GM12892 (cell line): Measurements from ENCODE around the gene PRR11.

Experiments used
- POLR2A ChIP-seq: IDR thresholded peaks from 2 replicates; pipeline ENCODE4 v1.6.1; 2011; ENCODE audit warnings: low read depth, low read length, control low read depth
- POLR2AphosphoS5 ChIP-seq: IDR thresholded peaks from 2 replicates; pipeline ENCODE4 v1.6.1; 2011; ENCODE audit warnings: low read depth, low read length, control low read depth
- TAF1 ChIP-seq: IDR thresholded peaks from 2 replicates; pipeline ENCODE4 v1.6.1; 2011; ENCODE audit warnings: low read depth, mild to moderate bottlenecking, control low read depth, low read length, borderline replicate concordance

DNA sequence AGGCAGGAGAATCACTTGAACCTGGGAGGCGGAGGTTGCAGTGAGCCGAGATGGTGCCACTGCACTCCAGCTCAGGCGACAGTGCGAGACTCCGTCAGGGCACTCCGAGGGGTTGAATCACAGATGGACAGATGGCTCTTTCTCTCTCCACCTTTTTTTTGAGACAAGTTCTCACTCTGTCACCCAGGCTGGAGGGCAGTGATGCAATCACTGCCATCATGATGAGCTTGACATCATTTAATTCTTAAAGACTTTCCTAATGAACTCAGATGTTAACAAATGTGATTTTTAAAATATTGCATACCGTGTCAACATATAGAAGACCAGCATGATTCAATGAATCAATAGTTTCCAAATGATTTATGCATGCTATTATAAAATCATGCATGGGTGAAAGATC lies 68.3 kb downstream of the PRR11 start:
- TF ChIP-seq POLR2A (no peak), TAF1 (no peak), POLR2AphosphoS5 (no peak)
